Measurements from ENCODE around the gene SYNGAP1. TPM values are rescaled to one million over a fixed set of nuclear protein-coding genes. Genes with fewer than 3 reads are reported as not detected.
"Not testable (repeated sequence)": the region's sequence is repeated elsewhere in the genome, so short reads cannot be mapped to it uniquely, and the experiment has no call there.

The SYNGAP1 gene
- total RNA-seq, 1 experiment from 2014 or later: 1.2 TPM

DNA sequence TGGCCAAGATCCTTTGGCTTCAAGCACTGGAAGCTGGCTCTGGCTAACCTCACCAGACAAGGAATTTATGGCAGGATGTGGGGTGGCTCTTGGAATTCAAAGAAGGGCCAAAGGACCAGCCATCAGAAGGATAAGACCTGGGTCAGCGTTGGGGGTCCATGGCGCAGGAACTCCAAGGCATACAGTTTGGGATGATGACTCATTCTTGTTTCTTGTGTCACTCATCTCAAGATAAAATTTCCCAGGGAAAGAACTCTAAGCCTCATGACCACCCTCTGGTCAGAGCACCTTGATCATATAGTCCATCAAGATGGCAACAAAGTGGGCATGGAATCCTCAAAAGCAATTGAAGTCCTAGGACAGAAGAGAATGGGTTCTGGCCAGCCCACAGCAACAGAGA is 39.4 kb downstream of the SYNGAP1 start:
- DNase-seq (ENCODE audit: extremely low read depth, low read depth): no peak

DNA sequence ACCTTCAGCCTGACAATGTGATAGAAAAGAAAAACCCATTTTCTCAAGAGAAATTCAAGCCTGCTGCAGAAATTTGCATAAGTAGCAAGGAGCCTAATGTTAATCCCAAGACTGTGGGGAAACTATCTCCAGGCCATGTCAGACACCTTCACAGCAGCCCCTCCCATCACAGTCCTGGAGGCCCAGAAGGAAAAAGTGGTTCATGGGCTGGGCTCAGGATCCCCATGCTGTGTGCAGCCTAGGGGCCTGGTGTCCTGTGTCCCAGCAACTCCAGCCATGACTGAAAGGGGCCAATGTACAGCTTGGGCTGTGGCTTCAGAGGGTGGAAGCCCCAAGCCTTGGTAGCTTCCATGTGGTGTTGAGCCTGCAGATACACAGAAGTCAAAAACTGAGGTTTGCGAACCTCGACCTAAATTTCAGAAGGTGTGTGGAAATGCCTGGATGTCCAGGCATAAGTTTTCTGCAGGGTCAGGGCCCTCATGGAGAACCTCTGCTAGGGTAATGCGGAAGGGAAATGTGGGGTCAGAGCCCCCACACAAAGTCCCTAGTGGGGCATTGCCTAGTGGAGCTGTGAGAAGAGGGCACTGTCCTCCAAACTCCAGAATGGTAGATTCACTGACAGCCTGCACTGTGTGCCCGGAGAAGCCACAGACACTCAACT is 46.3 kb downstream of the SYNGAP1 start:
- no peak for DNase-seq (ENCODE audit: extremely low read depth, low read depth)

DNA sequence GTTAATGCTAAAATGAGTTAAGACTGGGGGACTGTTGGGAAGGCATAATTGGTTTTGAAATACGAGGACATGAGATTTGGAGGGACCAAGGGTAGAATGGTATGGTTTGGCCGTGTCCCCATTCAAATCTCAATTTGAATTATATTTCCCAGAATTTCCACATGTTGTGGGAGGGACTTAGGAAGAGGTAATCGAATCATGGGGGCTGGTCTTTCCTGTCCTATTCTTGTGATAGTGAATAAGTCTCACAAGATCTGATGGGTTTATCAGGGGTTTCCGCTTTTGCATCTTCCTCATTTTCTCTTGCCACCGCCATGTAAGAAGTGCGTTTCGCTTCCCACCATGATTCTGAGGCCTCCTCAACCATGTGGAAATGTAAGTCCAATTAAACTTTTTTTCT is 47.2 kb downstream of the SYNGAP1 start:
- no peak for DNase-seq (ENCODE audit: extremely low read depth, low read depth)

DNA sequence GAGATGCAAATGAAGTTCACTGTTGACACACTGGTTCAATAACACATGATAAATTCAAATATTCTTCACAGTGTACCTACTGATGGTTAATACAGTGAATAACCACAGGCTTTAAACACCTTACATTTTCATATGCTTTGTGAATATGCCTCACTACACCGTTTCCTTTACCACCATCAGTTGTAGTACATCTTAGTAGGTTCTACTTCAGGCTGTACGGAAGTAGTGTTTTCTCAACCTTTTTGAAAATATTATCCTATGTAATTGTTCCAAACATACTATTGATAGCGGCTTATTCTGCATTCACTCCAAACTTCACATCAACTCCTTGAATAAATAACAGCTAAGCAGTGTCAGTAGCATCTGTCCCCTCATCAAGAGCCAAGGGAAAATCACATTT is 49.8 kb downstream of the SYNGAP1 start:
- no peak for DNase-seq (ENCODE audit: extremely low read depth, low read depth)

DNA sequence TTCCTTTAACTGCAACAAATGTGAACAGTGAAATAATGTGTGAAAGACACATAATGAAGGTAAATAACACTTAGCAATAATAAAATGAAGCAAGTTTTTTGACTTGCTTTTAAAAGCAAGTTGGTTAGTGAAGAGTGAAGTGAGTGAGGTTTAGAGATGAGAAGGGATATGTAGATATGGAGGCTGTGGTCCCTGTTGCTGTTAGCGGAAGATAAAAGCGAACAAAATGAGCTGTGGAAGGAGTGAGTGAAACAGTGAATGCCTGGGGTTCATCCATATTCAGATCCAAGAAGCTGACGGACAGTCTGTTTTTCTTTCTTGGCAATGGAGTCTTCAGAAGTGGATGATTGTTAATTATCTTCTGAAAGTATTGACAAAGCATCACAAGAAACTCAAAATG is 58.0 kb downstream of the SYNGAP1 start:
- DNase-seq (ENCODE audit: extremely low read depth, low read depth): no peak

DNA sequence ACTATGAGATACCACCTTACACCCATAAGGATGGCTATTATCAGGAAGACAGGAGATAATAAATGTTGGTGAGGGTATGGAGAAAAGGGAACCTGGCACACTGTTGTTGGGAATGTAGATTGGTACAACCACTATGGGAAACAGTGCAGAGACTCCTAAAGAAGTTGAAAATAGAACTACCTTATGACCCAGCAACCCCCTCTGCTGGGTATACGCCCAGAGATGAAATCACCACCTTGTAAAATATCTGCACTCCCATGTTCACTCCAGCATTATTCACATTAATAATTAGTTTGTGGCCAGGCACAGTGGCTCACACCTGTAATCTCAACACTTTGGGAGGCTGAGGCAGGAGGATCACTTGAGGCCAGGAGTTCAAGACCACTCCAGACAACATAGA is 61.3 kb downstream of the SYNGAP1 start:
- DNase-seq (ENCODE audit: extremely low read depth, low read depth): no peak

DNA sequence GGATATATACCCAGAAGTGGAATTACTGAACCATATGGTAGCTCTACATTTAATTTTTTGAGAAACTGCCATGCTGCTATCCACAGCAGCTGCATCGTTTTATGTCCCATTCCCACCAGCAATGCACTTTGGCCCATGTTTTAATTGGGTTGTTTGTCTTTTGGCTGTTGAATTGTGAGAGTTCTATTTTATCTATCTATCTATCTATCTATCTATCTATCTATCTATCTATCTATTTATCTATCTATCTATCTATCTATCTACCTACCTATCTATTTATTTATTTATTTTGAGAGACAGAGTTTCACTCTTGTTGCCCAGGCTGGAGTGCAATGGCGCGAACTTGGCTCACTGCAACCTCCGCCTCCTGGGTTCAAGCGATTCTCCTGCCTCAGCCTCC is 62.8 kb downstream of the SYNGAP1 start:
- DNase-seq (ENCODE audit: extremely low read depth, low read depth): not testable (repeated sequence)

DNA sequence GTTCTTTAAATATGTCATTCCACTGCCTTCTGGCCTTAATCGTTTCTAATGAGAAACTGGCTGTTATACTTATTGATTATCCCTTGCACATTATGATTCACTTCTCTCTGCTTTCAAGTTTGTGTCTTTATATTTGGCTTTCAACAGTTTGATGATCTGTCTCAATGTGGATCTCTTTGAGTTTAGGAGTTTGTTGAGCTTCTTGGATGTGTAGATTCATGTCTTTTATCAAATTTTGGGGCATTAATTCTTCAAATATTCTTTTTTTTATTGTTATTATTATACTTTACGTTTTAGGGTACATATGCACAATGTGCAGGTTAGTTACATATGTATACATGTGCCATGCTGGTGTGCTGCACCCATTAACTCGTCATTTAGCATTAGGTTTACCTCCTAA is 63.8 kb downstream of the SYNGAP1 start:
- no peak for DNase-seq (ENCODE audit: extremely low read depth, low read depth)

DNA sequence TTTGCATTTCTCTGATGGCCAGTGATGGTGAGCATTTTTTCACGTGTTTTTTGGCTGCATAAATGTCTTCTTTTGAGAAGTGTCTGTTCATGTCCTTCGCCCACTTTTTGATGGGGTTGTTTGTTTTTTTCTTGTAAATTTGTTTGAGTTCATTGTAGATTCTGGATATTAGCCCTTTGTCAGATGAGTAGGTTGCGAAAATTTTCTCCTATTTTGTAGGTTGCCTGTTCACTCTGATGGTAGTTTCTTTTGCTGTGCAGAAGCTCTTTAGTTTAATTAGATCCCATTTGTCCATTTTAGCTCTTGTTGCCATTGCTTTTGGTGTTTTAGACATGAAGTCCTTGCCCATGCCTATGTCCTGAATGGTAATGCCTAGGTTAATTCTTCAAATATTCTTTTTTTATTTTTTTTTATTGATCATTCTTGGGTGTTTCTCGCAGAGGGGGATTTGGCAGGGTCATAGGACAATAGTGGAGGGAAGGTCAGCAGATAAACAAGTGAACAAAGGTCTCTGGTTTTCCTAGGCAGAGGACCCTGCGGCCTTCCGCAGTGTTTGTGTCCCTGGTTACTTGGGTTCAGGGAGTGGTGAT is 64.9 kb downstream of the SYNGAP1 start:
- not testable (repeated sequence) for DNase-seq (ENCODE audit: extremely low read depth, low read depth)

DNA sequence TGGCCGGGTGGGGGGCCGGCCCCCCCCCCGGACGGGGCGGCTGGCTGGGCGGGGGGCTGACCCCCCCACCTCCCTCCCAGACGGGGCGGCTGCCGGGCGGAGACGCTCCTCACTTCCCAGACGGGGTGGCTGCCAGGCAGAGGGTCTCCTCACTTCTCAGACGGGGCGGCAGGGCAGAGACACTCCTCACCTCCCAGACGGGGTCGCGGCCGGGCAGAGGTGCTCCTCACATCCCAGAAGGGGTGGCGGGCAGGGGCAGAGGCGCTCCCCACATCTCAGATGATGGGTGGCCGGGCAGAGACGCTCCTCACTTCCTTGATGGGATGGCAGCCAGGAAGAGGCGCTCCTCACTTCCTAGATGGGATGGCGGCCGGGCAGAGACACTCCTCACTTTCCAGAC is 65.8 kb downstream of the SYNGAP1 start:
- DNase-seq (ENCODE audit: extremely low read depth, low read depth): not testable (repeated sequence)

DNA sequence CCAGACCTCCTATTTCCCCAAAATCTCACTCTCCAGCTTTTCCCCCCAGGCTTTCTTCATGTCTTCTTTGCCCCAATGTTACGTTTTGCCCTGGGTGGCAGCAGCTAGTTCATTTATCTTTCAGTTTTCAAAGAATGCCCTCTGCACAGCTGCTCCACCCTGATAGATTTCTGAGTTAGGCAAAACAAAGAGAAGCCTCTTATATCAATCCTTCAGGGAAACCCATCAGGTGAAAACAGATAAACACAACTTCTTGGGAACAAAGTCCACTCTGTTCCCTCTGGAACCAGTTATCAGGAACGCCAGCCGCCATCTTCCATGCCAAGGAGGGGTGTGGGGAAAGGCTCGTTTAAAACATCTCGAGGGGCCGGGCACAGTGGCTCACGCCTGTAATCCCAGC is 68.5 kb downstream of the SYNGAP1 start:
- DNase-seq (ENCODE audit: extremely low read depth, low read depth): no peak

DNA sequence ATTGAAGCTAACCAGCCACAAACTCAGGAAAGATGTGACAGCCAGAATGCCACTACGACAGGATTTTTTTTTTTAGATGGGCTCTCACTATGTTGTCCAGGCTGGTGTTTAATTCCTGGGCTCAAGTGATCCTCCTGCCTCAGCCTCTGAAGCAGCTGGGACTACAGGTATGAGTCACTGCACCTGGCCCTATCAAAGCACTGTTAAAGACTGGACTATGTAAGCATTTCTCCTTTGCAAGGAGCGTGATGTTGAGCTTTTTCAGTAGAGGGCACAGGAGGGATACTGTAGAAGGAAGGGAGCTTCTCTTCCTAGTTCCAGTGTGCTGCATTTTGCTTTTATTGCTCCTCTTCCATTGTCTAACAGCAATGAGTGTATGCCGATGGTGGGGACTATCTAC is 70.3 kb downstream of the SYNGAP1 start:
- DNase-seq (ENCODE audit: extremely low read depth, low read depth): no peak

DNA sequence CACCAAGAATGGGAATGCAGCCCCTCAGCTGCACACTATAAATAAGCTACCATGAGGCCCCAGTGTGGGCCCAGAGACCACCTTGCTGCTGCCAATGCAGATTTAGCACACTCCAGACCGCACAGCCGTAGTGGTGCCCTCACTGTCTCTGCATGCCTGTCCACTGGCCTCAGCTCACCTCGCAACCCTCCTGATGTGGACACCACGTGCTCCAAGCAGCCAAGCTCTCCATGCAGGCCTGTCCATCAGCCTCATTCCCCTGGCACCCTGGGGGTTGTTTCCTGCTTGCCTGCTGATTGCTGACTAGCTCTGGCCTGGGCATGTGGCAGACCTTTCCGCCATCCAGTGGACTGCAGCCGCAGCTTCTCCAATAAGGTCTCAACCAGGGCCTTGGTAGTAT is 70.8 kb downstream of the SYNGAP1 start:
- DNase-seq (ENCODE audit: extremely low read depth, low read depth): no peak

DNA sequence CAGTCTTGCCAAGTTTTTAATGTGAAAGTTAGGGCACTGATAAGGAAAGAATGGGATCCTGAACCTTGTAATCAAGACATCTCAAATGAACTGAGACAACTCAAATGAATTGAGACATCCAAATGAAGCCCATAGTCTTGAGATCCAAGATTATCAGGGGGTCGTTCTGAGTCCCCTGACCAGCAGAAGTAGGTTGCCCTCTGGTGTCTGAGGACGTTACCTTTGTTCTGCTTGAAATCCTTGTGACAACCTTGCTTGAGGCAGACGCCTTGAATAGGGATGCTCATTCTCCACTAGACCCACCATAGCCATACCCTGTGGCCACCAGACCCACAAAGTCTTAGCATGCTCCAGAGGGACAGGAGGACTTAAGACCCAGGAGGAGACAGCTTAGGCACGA is 72.2 kb downstream of the SYNGAP1 start:
- DNase-seq (ENCODE audit: extremely low read depth, low read depth): no peak

DNA sequence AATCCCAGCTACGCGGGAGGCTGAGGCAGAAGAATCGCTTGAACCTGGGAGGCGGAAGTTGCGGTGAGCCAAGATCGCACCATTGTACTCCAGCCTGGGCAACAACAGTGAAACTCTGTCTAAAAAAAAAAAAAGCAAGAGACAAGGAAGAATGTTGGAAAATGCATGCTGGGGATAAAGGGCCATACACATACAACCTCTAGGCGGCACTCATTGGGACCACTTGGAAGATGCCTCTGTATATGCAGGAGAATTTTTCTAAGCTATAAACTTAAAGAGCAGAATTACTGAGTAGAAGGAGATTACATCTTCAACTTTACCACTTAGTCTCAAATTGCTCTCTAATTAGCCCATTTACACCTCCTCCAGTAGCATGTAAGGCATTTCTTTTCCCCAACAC is 77.3 kb downstream of the SYNGAP1 start:
- no peak for DNase-seq (ENCODE audit: extremely low read depth, low read depth)

DNA sequence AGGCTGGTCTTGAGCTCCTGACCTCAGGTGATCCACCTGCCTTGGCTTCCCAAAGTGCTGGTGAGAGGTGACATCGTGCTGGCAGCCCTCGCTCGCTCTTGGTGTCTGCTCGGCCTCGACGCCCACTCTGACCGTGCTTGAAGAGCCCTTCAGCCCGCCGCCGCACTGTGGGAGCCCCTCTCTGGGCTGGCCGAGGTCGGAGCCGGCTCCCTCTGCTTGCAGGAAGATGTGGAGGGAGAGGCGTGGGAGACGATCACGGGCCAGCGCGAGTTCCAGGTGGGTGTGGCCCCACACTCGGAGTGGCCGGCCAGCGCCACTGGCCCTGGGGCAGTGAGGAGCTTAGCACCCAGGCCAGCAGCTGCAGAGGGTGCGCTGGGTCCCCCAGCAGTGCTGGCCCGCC is 82.6 kb downstream of the SYNGAP1 start:
- DNase-seq (ENCODE audit: extremely low read depth, low read depth): no peak

DNA sequence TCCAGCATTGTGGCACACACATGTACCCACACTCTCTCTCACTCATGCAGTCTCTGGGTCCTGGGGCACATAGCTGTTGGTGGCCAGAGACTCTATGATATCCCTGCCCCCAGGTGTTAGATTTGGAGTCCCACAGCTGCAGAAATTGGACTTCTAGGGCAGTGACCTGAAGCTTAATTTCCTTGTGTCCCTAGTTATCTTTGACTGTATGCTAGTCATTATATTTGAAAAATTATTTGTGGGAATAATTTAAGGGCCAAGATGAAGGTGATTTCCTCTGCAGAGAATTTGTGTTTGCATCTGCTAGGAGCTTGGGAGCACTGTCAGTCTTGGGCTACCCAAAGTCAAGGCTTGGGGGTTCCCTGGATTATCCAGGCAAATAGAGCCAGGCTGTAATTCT is 84.6 kb downstream of the SYNGAP1 start:
- no peak for DNase-seq (ENCODE audit: extremely low read depth, low read depth)

Small RNAs within 50 kb of the gene (small RNA-seq; reads per million reads assigned to genes)
- gene RPL35AP4 (0 reads per million in 2 experiments), gene ZBTB9 (0 reads per million in 2 experiments)

Other genes with a start within 250 kb of the SYNGAP1 start
- gene COL11A2, start 227.6 kb upstream of the SYNGAP1 start, total RNA-seq (2014; rRNA removed; shearing (Covaris generic)): 0.05 TPM in 1 of 2 replicates, not detected in the other
- 13.7 and 14.0 TPM in 2 replicates for gene RXRB, start 219.4 kb upstream of the SYNGAP1 start, total RNA-seq (2014; rRNA removed; shearing (Covaris generic))
- gene SLC39A7, start 219.2 kb upstream of the SYNGAP1 start, total RNA-seq (2014; rRNA removed; shearing (Covaris generic)): 37.8 and 44.8 TPM in 2 replicates
- gene HSD17B8, start 215.4 kb upstream of the SYNGAP1 start, total RNA-seq (2014; rRNA removed; shearing (Covaris generic)): 10.3 and 12.5 TPM in 2 replicates
- 8.7 and 10.8 TPM in 2 replicates for gene RING1, start 211.6 kb upstream of the SYNGAP1 start, total RNA-seq (2014; rRNA removed; shearing (Covaris generic))
- 36.0 and 39.7 TPM in 2 replicates for gene VPS52, start 148.2 kb upstream of the SYNGAP1 start, total RNA-seq (2014; rRNA removed; shearing (Covaris generic))
- gene RPS18, start 148.0 kb upstream of the SYNGAP1 start, total RNA-seq (2014; rRNA removed; shearing (Covaris generic)): 4,945 and 5,414 TPM in 2 replicates
- 0.69 and 1.8 TPM in 2 replicates for gene B3GALT4, start 142.9 kb upstream of the SYNGAP1 start, total RNA-seq (2014; rRNA removed; shearing (Covaris generic))
- 28.8 and 29.4 TPM in 2 replicates for gene WDR46, start 130.8 kb upstream of the SYNGAP1 start, total RNA-seq (2014; rRNA removed; shearing (Covaris generic))
- gene PFDN6, start 130.5 kb upstream of the SYNGAP1 start, total RNA-seq (2014; rRNA removed; shearing (Covaris generic)): 61.7 and 69.2 TPM in 2 replicates
- 16.0 and 16.9 TPM in 2 replicates for gene RGL2, start 121.1 kb upstream of the SYNGAP1 start, total RNA-seq (2014; rRNA removed; shearing (Covaris generic))
- 45.3 and 58.5 TPM in 2 replicates for gene TAPBP, start 106.0 kb upstream of the SYNGAP1 start, total RNA-seq (2014; rRNA removed; shearing (Covaris generic))
- 8.6 and 8.7 TPM in 2 replicates for gene ZBTB22, start 102.3 kb upstream of the SYNGAP1 start, total RNA-seq (2014; rRNA removed; shearing (Covaris generic))
- 22.3 and 23.9 TPM in 2 replicates for gene DAXX, start 97.1 kb upstream of the SYNGAP1 start, total RNA-seq (2014; rRNA removed; shearing (Covaris generic))
- 14.7 and 16.9 TPM in 2 replicates for gene KIFC1, start 28.2 kb upstream of the SYNGAP1 start, total RNA-seq (2014; rRNA removed; shearing (Covaris generic))
- 15.9 and 18.8 TPM in 2 replicates for gene PHF1, start 9.1 kb upstream of the SYNGAP1 start, total RNA-seq (2014; rRNA removed; shearing (Covaris generic))
- gene CUTA, start 2.0 kb upstream of the SYNGAP1 start, total RNA-seq (2014; rRNA removed; shearing (Covaris generic)): 132 and 160 TPM in 2 replicates
- gene ZBTB9, start 34.5 kb downstream of the SYNGAP1 start, total RNA-seq (2014; rRNA removed; shearing (Covaris generic)): 5.2 and 6.4 TPM in 2 replicates
- gene BAK1, start 160.2 kb downstream of the SYNGAP1 start, total RNA-seq (2014; rRNA removed; shearing (Covaris generic)): 13.2 and 14.6 TPM in 2 replicates
- 31.9 and 38.9 TPM in 2 replicates for gene ITPR3, start 201.3 kb downstream of the SYNGAP1 start, total RNA-seq (2014; rRNA removed; shearing (Covaris generic))